H4 (cell line): ENCODE results near the gene CRHBP. TPM values are rescaled to one million over a fixed set of nuclear protein-coding genes. Genes with fewer than 3 reads are reported as not detected.
A peak's percentile ranks its signal among the peaks of the same experiment; 100 is the strongest.

ENCODE experiments used
- DNase-seq: peaks from one replicate; pipeline ENCODE4 v3.0.0-alpha.2; 2015; ENCODE audit warnings: low spot score
- total RNA-seq: library from RNA; depleted of rRNA; stranded (reverse); fragments of >200 nt; shearing (Covaris generic); gene quantifications from 2 replicates; pipeline ENCODE4 v1.2.3, GENCODE V29; 2014; rRNA removed

CRHBP gene
- total RNA-seq, 1 experiment from 2014 or later = not detected

GRCh38 chr5:77015938-77016569 is 63.2 kb downstream of the CRHBP start:
- DNase-seq = peak; percentile 50

GRCh38 chr5:77016962-77017361 is 64.1 kb downstream of the CRHBP start:
- no peak for DNase-seq

- DNase-seq = no peak
Measured at GRCh38 chr5:77017668-77018067, 64.8 kb downstream of the CRHBP start.

Other genes starting within 250 kb of the CRHBP start
- 34.1 and 44.8 TPM in 2 replicates for gene F2R, start 236.9 kb upstream of the CRHBP start, total RNA-seq
- 48.8 and 59.5 TPM in 2 replicates for gene F2RL1, start 134.0 kb upstream of the CRHBP start, total RNA-seq
- gene S100Z, start 103.0 kb upstream of the CRHBP start, total RNA-seq = 0.23 TPM in 1 of 2 replicates, not detected in the other
- 16.7 and 22.4 TPM in 2 replicates for gene AGGF1, start 77.4 kb downstream of the CRHBP start, total RNA-seq
- gene ZBED3, start 134.2 kb downstream of the CRHBP start, total RNA-seq = 0.90 and 1.3 TPM in 2 replicates